ENCODE results near the gene STRIT1.

The STRIT1 gene

DNA sequence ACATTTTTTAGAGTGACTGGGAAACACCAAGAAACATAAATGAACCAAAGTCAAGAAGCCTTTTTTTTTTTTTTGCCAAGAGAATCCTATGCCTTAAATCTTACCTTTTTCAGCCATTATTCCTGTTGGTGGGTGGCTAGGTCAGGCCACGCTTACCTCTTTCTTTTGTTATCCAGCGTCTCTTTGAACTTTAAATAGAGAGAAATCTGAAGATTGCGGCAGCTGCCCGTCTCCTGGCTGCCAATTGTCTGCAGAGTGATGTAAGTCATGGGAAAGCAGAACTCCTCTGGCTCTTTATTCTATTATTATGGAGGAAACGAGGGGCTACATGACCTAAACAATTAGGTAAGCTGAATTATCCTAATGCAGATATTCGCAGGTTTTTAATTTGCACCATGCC lies at the start of gene STRIT1:
Gene STRIT1, minus strand, starts transcription at position 168 of the 400 bp plus-strand sequence.
- no peak for DNase-seq

GRCh38 chr3:155342344-155342743 lies 48.9 kb upstream of the STRIT1 start:
- DNase-seq, result no peak

- DNase-seq, result no peak
These were observed 45.6 kb upstream of the STRIT1 start for GRCh38 chr3:155339052-155339451.

- no peak for DNase-seq
These were observed 42.4 kb upstream of the STRIT1 start for GRCh38 chr3:155335724-155336354.

GRCh38 chr3:155334914-155335723 lies 41.6 kb upstream of the STRIT1 start:
- no peak for DNase-seq

GRCh38 chr3:155334215-155334913 lies 40.9 kb upstream of the STRIT1 start:
- no peak for DNase-seq

DNA sequence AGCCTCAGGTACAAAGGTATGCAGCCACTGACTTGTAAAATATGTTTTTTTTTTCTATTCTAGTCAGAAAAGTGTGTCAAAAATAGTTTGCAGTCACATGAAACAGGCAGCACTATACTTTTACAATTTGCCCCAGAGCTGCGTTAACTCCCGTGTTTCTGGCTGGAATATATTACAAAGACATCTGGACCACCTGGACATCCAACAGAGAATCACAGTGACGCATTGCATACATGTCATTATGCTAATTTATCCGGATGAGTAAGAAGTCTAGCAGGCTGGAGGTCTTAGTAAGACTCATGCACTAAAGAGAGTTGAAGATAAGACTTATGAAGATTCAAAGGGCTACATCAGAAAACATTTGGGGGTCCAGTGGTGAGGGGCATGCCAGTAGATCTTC lies 39.2 kb upstream of the STRIT1 start:
- no peak for DNase-seq

DNA sequence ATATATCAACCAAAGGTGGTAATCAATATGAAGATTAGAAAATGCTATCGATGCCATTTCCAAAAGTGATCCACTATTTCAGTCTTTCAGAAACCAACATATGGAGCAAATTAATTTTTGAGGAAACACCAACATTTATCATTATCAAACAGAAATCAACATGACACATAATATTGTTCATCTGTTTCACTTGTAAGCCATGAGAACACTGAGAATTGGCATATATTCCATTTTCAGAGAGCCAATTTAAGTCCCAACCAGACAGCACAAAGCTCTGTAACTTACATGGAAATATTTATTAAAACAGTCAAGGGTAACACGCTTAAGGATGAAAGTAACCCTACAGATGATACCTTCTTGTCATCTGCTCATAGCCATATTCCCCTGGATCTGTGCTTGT lies 37.6 kb upstream of the STRIT1 start:
- DNase-seq, result no peak

DNA sequence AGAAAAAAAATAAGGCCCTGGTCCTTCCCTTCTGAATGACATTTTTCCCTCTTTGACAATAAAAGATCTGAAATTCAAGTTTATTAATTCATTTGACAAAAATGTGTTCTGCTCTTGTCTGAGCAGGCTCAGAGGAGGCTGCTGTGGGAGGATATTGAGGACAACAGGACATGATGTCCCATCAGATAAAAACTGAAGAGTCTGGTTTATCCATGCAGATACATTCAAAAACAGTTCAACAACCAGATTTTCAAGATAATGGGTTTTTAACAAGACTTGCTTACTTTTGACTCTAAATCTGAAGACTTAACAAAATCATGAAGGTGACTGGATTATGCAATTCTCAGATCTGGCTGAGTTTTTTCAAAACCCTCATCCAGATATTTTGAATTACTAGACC lies 36.9 kb upstream of the STRIT1 start:
- no peak for DNase-seq

DNA sequence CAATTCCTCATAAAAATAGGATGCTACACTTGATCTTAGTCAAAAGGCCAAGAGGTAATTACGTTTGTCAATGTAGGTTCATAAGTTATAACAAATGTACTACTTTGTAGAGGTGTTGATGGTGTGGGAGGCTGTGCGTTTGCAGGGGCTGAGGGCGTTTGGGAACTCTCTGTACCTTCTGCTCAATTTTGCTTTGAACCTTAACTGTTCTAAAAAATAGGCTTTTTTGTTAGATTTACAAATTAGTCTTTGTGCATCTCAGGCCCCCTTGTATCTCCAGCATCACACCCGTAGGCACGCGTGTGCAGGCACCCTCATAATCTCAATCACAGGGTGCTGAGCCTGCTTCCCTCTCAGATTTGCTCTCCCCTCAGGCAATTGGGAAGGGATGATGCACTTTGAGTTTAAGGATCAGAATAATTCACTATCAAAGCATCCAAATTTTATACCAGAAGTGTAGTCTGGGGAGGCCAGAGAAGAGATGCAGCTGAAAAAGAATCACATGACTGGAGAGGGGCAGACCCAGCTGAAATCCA lies 36.1 kb upstream of the STRIT1 start:
- DNase-seq, result no peak

DNA sequence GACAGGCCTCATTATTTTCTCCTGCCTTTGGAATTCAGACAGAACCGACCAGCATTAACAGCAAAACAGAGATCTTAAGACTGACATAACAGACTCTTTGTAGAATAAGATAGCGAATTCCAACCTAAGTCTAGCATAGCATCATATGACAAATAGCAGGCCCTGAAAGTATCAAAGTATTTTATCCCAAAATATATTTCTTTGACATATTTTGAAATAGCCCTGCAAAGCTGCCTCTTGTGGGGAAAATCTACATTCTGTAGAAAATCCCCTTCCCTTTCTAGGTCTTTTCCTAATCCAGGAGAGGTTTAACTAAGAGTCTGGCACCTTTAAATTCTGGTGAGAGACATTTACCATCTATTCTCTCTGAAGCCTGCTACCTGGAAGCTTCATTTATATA lies 34.4 kb upstream of the STRIT1 start:
- DNase-seq, result no peak

DNA sequence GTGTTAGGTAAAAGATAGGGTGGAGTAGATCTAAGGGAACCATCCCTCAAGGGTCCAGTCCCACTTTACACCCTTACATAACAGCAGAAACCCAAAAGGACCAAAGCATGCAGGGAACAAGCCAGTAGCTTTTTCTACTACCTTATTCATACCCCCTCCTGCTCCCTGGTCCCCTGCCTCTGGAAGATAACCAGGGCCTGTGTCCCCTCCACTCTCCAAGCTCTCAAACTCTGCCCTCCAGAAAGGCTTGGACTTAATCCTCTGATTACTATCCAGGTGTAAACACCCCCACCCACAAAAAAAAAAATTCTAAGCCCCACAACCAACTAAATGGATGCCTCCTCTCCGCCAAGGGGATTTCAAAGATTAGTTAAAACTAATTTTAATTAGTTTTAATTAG lies 33.9 kb upstream of the STRIT1 start:
- DNase-seq, result no peak

DNA sequence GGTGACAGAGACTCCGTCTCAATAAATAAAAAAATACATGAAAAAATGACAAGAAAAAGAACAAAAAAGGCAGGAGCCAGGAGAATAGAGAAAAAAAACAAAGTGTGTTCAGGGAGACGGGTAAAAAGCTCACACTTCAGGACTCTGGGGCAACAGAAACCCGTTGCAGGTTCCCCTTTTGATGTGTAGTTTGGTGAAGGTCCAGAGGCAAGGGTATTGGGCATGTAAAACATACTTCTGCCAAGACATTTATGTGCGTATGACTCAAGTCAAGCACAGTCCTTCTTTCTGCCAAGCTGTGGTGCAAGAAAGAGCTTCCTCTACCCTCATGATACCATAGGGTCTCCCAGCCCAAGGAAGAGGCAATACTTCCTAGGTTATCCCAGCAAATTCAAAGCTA lies 33.4 kb upstream of the STRIT1 start:
- no peak for DNase-seq

DNA sequence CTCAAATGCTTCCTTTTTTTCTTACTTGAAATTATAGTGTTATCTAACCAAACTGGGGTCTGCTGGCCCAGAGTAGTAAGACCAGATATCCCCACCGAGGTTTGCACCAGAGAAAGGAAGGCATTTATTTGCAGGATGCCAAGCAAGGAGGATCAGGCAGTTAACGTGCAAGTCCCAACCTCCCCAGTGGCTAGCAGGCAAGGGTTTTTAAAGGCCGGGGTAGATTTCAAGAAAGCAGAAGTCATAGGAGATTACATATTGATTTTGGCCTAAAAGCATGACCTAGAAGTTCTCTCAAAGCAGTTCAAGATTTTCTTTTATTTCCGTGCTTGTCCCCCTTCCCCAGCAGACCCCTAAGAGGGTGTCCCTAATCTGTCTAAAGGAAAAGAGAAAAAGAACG lies 32.8 kb upstream of the STRIT1 start:
- DNase-seq, result no peak

GRCh38 chr3:155325263-155325835 lies 31.9 kb upstream of the STRIT1 start:
- DNase-seq, result no peak

- no peak for DNase-seq
These were observed 29.7 kb upstream of the STRIT1 start for GRCh38 chr3:155323063-155323666.

DNA sequence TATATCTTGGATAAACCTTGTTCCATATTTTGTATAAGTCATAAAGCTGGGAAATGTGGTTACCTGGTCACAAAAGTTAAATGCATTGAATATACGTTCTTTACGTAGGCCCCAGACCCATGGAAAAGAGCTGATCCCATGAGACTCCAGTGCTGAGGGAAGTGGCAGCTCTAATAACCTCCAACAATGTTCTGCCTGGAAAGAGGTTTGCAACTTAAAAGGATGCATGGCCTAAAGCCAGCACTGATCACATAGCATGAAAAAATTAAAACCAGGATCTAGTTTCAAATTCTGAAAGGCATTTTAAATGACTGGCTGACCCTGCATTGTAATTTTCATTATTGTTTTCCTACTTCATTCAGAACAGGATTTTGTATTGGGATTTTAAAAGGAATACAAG lies 27.9 kb upstream of the STRIT1 start:
- DNase-seq, result no peak

- no peak for DNase-seq
These were observed 27.5 kb upstream of the STRIT1 start for GRCh38 chr3:155320934-155321333.

- no peak for DNase-seq
These were observed 25.3 kb upstream of the STRIT1 start for GRCh38 chr3:155318740-155319139.

DNA sequence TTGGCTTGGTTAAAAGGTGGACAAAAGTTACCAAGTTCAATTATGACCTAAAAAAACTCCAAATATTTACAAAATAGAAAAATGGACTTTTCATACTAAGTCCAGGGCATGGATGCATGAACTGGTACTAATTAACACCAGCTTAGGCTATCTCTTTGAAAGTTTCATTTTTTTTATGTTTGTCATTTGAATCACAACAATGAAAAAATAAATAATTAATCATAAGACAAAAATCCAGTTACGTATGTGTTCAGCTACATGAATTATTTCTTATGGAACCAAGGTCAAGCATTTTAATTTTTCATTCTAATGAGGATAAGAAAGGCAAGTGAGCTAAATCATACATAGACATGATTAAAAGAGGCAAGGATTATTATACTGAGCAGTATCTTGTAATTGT lies 23.7 kb upstream of the STRIT1 start:
- no peak for DNase-seq

- DNase-seq, result no peak
These were observed 22.9 kb upstream of the STRIT1 start for GRCh38 chr3:155316426-155316825.

DNA sequence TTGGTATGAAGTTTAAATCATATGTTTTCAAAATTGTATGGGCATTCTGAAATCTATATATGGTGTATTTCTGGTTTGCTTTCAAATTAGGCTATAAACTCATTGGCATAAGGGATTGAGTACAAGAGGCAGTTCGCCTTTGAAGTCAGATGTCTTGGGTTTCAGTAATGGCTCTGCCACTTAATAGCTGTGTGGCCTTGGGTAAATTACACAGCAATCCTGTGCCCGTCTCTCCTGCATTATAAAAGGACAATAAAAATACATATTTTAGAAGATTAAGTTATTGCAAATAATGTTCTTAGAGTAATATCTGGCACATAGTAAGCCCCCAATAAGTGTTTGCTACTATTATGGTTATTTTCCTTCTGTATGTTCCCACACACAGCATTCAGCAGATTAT lies 20.4 kb upstream of the STRIT1 start:
- DNase-seq, result no peak

DNA sequence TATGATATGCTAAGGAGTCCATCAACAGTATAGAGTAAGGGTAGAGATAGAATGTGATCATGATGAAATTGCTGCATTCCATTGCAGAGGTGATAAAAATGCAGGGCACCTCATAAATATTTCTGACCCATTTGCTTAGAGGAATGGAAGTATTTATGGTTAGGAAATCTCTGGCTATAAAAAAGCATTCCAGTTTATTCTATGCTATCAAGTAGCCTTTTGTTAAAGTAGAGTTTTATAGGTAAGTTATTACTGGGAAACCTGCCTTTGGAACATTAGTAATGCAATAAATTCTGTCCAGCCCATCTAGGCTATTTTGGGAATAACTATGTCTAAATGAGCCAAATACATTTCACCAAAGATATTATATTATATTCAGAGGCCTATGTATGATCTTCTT lies 19.8 kb upstream of the STRIT1 start:
- DNase-seq, result no peak
